Kidney epithelial cell (primary cell): ENCODE measurements around the gene LDLRAD2. TPM values are rescaled to one million over a fixed set of nuclear protein-coding genes. Genes with fewer than 3 reads are reported as not detected.

Experiments
- DNase-seq: peaks from one replicate; pipeline ENCODE4 v3.0.0-alpha.2; 2010; ENCODE audit warnings: low read depth
- H3K27me3 ChIP-seq: 2 replicates; pipeline ENCODE4 v1.6.0; 2011; ENCODE audit warnings: low read length; ENCODE audit not compliant: control insufficient read depth, insufficient read depth
- H3K36me3 ChIP-seq: 2 replicates; pipeline ENCODE4 v1.5.1; 2011; ENCODE audit warnings: low read length; ENCODE audit not compliant: control insufficient read depth, insufficient read depth
- H3K4me3 ChIP-seq: 2 replicates; pipeline ENCODE4 v1.5.1; 2011; ENCODE audit warnings: low read depth, mild to moderate bottlenecking, control low read depth, low read length
- total RNA-seq: library from RNA; depleted of rRNA; stranded (reverse); fragments of >200 nt; gene quantifications from 2 replicates; pipeline ENCODE4 v1.2.3, GENCODE V29; 2015
- TF ChIP-seq, protein P1 (sequence below): IDR thresholded peaks from 2 replicates; pipeline ENCODE4 v1.5.1; 2011; ENCODE audit warnings: mild to moderate bottlenecking, moderate library complexity, low read length, control low read depth, inconsistent platforms; ENCODE audit not compliant: insufficient read depth, poor library complexity, severe bottlenecking

LDLRAD2 gene
- total RNA-seq, 1 donor from 2014 or later = not detected

DNA sequence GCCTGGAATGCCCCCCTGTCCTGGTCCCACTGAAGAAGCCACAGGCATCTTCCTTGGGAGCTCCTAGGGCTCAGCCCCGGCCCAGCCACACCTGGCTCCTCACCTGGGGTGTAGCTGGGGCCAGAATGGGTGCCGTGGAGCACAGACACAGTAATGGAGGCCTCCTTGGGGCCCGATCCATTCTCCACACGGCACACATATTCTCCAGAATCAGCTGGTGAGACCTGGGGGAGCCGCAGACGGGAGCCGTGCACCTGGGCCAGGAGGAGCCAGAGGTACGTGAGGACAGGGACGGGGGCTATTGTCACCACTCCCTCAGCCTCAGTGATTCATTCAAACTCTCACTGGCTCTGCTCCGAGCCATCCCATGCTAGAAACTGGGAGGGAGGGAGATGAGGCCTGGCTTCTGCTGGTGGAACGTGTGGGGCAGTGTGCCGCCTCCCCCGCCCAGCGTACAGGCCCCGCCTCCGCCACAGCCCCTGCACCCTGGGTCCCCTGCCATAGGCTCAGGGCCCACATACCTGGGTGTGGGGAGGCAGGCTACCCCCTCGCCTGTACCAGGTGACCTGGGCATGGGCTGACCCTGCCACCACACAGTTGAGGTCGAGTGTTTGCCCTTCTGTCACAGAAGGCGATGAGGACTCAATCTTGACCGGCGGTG, 42.2 kb downstream of the LDLRAD2 start:
- no peak overlapping the region for H3K4me3 ChIP-seq
- DNase-seq = no peak
- peaks cover 10% of the 10 kb centered on the region for H3K36me3 ChIP-seq
- TF ChIP-seq, protein P1, sequence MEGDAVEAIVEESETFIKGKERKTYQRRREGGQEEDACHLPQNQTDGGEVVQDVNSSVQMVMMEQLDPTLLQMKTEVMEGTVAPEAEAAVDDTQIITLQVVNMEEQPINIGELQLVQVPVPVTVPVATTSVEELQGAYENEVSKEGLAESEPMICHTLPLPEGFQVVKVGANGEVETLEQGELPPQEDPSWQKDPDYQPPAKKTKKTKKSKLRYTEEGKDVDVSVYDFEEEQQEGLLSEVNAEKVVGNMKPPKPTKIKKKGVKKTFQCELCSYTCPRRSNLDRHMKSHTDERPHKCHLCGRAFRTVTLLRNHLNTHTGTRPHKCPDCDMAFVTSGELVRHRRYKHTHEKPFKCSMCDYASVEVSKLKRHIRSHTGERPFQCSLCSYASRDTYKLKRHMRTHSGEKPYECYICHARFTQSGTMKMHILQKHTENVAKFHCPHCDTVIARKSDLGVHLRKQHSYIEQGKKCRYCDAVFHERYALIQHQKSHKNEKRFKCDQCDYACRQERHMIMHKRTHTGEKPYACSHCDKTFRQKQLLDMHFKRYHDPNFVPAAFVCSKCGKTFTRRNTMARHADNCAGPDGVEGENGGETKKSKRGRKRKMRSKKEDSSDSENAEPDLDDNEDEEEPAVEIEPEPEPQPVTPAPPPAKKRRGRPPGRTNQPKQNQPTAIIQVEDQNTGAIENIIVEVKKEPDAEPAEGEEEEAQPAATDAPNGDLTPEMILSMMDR = no peak
- no peaks in the 10 kb centered on the region for H3K27me3 ChIP-seq

DNA sequence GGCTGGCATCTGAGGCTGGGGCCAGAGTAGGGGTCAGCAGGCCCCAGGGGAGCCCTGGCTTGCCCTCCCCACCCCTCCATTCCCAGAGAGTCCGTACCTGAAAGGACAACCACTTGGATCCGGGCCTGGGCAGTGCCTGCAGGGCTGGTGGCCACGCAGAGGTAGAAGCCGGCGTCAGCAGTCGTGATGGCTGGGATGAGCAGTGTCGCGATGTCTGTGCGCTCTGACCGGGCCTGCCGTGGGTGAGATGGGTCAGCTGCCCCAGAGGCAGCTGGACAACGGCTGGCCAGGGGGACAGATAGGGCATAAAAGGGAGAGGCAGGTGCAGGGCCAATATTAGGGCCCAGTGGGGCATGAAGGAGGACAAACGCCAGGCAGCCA, 42.7 kb downstream of the LDLRAD2 start:
- TF ChIP-seq, protein P1 = no peak
- Histone ChIP-seq H3K27me3 (no peaks in the 10 kb centered on the region), H3K4me3 (no peak overlapping the region), H3K36me3 (peaks cover 10% of the 10 kb centered on the region)
- DNase-seq = no peak

DNA sequence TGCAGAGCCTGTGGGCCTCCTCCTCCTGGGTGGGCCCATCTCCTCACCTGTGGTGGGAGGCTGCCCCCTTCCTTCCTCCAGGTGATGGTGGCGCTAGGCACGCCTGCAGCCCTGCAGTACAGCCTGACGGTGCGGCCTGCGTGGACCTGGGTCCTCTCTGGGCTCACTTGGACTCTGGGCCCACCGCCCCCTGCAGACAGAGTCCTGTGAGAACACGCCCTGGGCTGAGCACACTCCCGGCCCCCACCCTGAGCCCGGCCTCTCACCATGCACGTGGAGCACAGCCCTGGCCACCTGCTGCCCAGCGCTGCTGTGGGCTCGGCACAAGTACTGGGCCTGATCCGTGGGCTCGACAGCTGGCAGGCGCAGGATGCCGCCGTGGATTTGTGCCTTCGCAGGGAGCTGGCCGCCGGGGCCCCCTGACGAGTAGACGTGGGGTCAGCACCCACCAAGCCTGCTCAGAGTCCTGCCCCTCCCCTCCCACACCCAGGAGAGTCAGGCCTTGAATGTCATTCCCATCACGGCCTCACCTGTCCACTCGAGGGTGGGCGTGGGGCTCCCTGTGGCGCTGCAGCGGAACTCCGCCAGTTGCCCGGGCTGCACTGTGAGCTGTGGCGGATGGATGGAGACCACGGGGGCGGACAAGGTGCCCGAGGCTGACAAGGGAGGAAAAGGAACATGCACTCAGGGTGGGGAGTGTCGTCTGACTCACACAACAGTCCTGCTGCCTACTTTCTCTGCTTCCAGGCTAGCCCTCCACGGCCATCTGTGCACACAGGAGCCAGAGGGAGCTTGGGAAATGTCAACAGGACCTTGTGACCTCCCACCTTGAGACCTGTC, 43.4 kb downstream of the LDLRAD2 start:
- Histone ChIP-seq H3K27me3 (no peaks in the 10 kb centered on the region), H3K4me3 (no peak overlapping the region), H3K36me3 (peaks cover 6% of the 10 kb centered on the region)
- no peak for DNase-seq
- TF ChIP-seq, protein P1 = no peak

DNA sequence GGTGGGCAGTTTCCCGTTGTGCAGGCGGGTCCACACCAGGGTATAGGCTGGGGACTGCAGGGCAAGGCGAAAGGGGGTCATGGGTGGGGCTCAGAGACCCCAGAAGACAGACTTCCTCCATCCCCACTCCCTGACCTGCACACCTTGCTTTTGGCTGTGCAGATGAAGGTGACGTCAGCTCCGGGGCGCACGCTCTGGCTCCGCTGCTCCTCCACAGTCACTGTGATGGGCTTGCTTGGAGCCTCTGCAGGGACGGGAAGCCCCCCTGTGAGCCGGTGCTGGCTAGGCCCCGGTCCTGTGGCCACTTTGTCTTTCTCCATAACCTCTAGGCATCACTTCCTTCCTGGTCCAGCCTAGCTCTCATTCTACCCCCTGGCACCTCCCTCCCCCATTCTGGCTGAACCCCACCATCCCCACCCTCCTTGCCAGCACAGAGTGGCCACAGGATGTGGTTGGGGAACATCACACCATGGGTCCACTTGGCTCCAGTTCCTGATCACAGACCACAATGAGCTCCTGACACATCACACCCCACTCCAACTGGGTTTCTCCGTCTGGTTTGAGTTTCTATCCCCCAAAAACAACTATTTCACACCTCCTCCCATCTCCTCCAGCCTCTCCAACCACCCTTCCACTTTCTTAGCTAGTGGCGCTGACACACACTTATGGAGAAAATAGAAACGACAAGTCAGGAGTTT, 45.2 kb downstream of the LDLRAD2 start:
- TF ChIP-seq, protein P1 = no peak
- H3K4me3 ChIP-seq = no peak overlapping the region
- H3K36me3 ChIP-seq = peaks cover 7% of the 10 kb centered on the region

DNA sequence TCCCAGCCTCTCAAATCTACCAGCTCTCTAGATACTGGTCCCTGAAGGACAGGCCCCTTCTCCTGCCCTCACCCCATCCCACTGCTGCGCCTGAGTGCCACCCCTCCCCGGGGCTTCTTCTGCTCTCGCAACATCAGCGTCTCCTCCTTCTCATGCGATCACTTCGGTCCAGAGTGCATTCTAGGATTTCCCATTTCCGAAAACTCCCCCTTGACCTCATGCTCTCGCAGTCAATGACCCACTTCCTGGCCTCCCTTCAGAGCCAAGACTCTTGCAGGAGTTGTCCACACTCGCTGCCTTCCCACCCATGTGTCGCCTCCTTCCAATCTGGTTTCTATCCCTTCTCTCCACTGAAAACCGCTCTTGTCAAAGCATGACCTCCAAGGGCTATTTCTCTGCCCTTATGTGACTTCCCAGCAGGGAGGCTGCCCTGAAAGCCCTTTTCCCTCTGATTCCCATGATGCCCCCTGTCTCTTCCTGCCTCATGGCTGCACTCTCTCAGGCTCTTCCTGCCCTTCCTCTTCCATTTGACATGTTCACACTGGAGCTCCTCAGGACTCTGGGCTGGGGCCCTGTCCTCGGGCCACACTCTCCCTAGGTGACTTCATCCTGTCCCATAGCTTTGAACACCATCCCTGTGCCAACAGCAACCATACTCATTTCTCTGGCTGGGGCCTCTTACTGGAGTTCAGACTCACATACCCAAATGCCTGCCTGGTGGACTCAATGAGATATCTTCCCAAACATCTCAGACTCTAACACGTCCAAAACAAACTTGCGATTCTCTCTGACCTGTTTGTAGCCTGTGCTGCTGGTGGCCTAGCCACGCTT, 46.0 kb downstream of the LDLRAD2 start:
- H3K36me3 ChIP-seq = peaks cover 5% of the 10 kb centered on the region
- TF ChIP-seq, protein P1 = no peak
- no peak overlapping the region for H3K4me3 ChIP-seq
- no peaks in the 10 kb centered on the region for H3K27me3 ChIP-seq
- DNase-seq = no peak

More for the DNA sequence above, 45.2 kb downstream of the LDLRAD2 start:
- no peak for DNase-seq
- H3K27me3 ChIP-seq = no peaks in the 10 kb centered on the region
